Measurements from ENCODE around the gene GPRIN2.
"Not testable (repeated sequence)": the region's sequence is repeated elsewhere in the genome, so short reads cannot be mapped to it uniquely, and the experiment has no call there.

GPRIN2 gene

DNA sequence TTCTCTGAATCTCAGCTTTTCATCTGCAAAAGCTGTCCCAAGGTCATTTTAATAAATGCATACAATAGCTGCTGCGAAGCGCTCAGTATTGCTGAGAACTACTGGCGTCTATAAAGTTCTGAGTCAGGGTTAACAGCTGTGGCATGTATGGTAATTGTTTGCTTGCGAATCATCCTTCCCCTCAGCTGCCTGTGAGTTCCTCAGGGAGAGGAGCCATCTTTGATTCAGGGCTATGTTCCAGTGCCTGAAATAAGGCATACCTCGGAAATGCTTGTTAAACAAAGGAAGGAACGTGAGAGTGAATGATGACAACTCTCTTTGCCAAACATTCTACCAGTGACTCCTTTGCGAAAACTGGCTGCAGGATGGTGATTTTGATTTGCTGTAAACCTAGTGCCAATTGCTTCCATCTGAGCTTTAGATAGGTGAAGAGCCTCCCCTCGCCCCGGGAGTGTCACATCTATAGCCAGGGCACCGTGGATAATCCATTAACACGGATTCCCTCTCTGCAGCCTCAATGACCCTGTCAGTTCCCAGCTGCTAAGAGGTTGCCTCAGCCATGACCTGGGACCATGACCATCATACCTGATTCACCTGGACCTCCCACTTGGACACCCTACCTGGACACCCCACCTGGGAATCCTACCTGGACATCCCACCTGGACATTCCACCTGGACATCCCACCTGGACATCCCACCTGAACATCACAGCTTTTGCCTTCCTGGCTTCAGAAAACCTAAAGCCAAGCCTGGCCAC is 39.6 kb downstream of the GPRIN2 start:
- no peak for DNase-seq

- DNase-seq, result no peak
Measured at GRCh38 chr10:46515793-46516192, 40.7 kb downstream of the GPRIN2 start.

DNA sequence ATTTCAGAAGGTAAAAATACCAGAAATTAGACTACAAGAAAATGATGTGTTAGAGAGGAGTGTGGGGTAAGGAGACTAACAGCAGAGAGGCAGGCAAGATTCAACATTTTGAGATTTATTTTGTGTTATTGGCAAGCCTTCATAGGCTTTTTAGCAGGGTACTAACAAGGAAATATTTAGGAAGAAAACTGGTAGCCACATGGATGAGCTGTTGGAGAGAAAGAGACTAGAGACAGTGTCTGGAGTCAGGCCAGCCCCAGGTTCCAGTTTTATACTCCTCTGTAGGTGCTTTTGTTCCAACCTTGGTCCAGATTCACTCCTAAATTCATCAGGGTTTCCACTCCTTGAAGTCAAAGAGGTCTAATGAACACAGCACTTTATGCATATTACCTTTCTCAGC is 41.1 kb downstream of the GPRIN2 start:
- DNase-seq, result no peak

DNA sequence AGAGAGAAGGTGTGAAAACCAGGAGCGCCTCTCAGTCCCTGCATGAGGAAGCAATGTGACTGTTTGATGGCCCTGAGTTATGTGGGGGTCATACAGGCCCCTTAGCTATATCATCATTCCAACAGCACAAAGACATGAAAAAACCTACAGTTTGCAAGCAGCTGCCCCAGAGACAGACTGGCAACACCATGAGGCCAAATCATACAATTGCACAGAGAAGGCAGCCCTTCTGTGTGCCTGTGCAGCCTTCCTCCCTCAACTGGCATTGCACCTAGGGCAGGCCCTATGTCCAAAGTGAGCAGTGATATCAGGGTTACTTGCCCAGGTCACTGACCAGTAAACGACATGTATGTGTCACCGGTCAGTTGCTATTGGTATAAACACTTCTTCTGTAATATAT is 41.6 kb downstream of the GPRIN2 start:
- no peak for DNase-seq

DNA sequence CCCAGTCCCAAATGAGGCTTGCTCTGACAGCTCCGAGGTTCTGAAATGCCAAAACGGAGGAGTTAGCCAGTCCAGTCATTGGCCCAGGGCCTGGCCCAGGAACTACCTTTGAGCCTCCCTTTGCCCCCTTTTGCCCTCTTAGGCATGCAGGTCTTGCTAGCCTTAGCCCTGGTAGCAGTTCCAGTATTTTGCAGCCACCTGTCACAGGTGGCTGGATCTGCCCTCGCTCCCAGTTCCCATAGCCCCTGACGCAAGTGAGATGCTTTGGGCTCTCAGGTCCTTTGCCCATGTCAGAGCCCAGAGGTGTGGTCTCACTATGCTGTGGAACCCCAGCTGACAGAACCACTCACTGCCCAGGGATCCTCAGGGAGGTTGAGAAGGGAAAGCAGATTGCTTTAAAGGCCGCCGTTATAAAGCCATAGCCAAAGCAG is 42.0 kb downstream of the GPRIN2 start:
- DNase-seq, result peak in 1 of 2 experiments; percentile 2

GRCh38 chr10:46513333-46513732 is 43.1 kb downstream of the GPRIN2 start:
- DNase-seq, result not testable (repeated sequence)

GRCh38 chr10:46512725-46513124 is 43.7 kb downstream of the GPRIN2 start:
- not testable (repeated sequence) for DNase-seq

- DNase-seq, result not testable (repeated sequence)
Measured at GRCh38 chr10:46512002-46512401, 44.5 kb downstream of the GPRIN2 start.

All from activated CD4-positive, alpha-beta T cell treated with anti-CD3 and anti-CD28 coated beads, Interleukin-2, amount 50 U/mL, for 48 hours (primary cell).